Endothelial cell of umbilical vein (primary cell): ENCODE measurements around the gene PRR7.

ENCODE experiments used
- TF ChIP-seq, protein P1 (sequence below), 2 donors: IDR thresholded peaks; 1 replicate in 1 of 2; 2 replicates in 1 of 2; pipeline ENCODE4 v1.5.1; 2011; ENCODE audit warnings: low read length in 2 of 2, mild to moderate bottlenecking in 2 of 2, moderate library complexity in 2 of 2, control low read depth in 1 of 2, inconsistent platforms in 1 of 2, low read depth in 1 of 2; ENCODE audit not compliant: insufficient read depth in 1 of 2; ENCODE audit errors: extremely low read depth in 1 of 2
- TF ChIP-seq, protein P2 (sequence below): IDR thresholded peaks from 2 replicates; pipeline ENCODE4 v1.6.1; 2011; ENCODE audit not compliant: insufficient read depth, insufficient read length

DNA sequence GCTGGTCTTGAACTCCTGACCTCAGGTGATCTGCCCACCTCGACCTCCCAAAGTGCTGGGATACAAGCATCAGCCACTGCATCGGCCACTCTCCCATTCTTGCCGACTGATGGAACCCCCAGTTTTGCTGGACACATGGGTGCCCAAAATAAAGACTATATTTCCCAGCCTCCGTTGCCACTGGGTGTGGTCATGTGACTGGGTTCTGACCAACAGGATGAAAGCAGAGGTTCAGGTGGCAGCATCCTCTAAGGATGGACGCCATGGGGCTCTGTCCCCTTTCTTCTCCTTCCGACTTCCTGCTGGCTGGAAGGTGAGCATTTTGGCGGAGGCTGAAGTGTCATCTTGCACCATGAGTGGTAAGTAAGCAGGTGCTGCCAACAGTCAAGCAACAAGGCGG, 40.5 kb downstream of the PRR7 start:
- TF ChIP-seq, protein P1, sequence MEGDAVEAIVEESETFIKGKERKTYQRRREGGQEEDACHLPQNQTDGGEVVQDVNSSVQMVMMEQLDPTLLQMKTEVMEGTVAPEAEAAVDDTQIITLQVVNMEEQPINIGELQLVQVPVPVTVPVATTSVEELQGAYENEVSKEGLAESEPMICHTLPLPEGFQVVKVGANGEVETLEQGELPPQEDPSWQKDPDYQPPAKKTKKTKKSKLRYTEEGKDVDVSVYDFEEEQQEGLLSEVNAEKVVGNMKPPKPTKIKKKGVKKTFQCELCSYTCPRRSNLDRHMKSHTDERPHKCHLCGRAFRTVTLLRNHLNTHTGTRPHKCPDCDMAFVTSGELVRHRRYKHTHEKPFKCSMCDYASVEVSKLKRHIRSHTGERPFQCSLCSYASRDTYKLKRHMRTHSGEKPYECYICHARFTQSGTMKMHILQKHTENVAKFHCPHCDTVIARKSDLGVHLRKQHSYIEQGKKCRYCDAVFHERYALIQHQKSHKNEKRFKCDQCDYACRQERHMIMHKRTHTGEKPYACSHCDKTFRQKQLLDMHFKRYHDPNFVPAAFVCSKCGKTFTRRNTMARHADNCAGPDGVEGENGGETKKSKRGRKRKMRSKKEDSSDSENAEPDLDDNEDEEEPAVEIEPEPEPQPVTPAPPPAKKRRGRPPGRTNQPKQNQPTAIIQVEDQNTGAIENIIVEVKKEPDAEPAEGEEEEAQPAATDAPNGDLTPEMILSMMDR (IDR thresholded peaks at IDR 0.05; ENCODE audit: extremely low read depth in 1 of 2, insufficient read depth in 1 of 2, low read depth in 1 of 2, low read length in 2 of 2) = no peak
- TF ChIP-seq, protein P2, sequence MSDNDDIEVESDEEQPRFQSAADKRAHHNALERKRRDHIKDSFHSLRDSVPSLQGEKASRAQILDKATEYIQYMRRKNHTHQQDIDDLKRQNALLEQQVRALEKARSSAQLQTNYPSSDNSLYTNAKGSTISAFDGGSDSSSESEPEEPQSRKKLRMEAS = no peak
